RPMI8226 (cell line): ENCODE data around the gene LTBP4.
"Not testable (repeated sequence)": the region's sequence is repeated elsewhere in the genome, so short reads cannot be mapped to it uniquely, and the experiment has no call there.

Experiments used
- DNase-seq: peaks from one replicate; pipeline ENCODE4 v3.0.0-alpha.2; 2015

LTBP4 gene

DNA sequence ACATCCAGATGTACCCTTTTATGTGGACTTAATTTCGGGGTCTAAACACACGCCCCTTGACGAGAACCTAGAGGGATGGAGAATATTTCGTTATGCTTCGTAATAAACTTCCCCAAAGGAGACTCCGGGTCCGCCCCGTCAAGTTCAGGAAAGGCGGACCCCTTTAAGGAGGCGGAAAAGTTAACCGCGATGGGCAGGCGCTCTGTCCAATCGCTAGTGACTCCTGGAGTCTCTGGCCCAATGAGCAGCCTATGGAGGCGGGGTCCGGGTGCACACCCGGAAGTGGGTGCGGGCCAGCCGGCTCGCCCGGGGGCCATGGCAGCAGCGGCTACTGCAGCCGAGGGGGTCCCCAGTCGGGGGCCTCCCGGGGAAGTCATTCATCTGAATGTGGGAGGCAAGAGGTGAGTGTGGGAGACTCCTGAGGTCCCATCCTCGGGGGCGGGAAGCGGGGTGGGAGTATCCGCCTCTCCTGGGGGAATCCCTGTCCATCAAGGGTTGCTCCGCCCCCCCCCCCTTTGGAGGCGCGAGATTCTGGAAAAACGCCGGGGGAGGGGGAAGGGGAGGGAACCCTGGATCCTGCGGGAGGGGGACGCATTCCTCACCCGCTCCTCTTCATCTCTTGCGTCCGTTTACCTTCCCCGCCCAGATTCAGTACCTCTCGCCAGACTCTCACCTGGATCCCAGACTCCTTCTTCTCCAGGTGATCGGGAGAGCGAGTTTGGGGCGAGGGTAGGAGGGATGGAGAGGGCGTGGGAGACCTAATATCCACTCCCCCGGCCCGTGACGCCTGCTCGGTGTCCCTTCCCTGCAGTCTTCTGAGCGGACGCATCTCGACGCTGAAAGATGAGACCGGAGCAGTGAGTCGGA lies 24.4 kb upstream of the LTBP4 start, which contains the start of gene SHKBP1:
Gene SHKBP1, plus strand, starts transcription at position 289 of the 867 bp plus-strand sequence. Its CDS starts 27 bp downstream, at position 316.
- DNase-seq, result peak; percentile 94

DNA sequence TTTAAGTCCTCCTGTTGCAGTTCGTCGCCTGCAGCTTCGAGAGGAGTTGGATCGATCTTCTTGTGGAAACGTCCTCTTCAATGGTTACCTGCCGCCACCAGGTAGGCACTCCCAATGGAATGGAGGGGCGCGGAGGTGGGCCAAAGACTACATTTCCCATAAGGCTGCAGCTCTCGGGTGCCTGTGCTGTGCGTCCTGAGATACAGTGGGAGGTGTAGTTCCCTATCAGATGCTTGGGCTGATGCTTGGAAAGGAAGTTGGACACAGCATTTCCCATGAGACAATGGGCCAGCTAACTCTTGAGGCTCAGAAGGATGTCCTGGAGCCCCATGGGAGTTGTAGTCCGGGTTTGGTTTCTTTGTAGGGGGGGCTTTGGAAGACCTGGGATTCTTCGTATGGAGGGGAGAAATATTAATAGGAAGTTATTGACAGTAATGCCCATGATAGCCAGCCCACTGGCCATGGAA lies 22.7 kb upstream of the LTBP4 start:
- no peak for DNase-seq

DNA sequence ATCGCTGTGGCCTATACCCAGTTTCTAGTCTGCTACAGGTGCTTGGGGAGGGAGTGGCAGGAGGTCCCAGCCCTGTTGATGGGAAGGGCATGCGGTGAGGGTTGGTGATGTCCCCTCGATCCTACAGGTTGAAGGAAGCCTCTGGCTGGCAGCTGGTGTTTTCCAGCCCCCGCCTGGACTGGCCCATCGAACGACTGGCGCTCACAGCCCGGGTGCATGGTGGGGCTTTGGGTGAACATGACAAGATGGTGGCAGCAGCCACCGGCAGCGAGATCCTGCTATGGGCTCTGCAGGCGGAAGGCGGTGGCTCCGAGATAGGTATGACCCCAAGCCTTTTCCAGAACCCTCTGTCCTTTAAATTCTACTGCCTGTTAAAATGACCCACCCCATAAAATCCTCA lies 20.6 kb upstream of the LTBP4 start:
- DNase-seq, result no peak

DNA sequence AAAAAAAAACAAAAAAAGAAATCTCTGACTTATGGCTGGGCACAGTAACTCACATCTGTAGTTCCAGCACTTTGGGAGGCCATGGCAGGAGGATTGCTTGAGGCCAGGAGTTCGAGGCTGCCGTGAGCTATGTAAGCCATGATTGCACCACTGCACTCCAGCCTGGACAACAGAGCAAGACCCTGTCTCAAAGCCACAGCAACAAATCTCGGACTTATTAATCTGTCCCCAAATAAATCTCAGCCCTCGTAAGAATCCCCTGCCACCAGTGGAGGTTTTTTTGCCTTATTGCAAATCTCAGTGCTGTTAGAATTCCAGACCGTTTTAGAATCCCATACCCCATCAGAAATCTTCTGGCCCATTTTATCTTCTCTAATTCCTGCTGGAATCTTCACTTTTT lies 19.6 kb upstream of the LTBP4 start:
- DNase-seq, result no peak

DNA sequence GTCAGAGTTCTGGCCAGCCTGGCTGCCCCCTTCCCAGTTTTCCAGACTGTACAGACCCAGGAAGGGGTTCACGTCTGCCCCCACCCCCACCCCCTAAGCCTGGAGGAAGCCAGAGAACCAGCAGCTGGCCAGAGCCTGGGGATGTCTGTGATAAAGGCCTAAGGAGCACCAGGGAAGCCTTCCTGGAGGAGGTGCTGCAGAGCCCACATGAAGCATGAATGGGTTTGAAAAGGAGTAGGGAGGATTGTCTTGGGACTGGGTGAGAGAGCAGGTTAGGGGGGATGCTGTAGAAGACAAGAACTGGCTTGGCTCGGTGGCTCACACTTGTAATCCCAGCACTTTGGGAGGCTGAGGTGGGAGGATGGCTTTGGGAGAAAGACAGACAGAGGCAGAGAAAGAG lies 18.7 kb upstream of the LTBP4 start:
- DNase-seq, result no peak

DNA sequence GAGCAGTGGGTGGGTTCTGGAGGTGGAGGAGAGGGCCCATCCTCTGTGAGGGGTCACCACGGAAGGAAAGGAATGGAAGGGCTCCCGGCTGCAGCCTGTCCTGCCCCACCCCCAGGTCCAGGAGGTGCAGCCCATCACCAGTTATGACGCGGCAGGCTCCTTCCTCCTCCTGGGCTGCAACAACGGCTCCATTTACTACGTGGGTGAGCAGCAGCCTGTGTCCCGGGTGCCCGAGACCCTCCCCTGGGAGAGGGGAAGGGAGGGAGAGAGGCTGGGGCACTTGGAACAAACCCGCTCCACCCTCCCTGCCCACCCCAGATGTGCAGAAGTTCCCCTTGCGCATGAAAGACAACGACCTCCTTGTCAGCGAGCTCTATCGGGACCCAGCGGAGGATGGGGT lies 17.9 kb upstream of the LTBP4 start:
- DNase-seq, result no peak

DNA sequence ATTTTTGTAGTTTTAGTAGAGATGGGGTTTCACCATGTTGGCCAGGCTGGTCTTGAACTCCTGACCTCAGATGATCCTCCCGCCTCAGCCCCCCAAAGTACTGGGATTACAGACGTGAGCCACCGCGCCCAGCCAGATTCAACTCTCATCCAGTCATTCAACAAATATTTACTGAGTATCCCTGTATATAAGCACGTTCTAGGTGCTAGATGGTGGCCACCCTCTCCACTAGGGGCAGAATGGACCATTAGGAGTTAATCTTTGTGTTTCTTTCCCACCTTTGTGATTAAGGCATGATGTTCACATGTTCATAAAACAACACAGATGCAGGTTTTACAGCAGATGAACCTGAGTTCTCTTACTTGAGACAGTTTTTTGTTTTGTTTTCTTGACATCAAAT lies 17.2 kb upstream of the LTBP4 start:
- no peak for DNase-seq

DNA sequence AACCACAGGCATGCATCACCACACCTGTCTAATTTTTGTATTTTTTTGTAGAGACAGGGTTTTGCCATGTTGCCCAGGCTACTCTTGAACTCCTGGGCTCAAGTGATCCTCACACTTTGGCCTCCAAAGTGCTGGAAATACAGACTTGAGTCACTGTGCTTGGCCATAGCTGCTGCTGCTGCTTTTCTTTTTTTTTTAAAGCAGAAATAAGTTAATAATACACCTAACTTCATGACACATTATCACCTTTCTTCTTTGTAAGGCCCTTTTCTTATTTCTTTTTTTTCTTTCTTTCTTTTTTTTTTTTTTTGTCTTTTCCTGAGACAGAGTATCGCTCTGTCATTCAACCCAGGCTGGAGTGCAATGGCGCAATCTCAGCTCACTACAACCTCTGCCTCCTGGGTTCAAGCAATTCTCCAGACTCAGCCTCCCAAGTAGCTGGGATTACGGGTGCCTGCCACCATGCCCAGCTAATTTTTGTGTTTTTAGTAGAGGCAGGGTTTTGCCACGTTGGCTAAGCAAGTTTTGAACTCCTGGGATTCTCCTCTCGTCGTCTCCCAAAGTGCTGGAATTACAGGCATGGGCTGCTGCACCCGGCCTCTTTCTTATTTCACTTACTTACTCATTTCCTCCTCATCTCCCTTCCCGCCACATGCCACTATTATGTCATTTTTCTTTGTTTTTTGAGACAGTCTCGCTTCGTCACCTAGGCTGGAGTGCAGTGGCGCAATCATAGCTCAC lies 15.8 kb upstream of the LTBP4 start:
- DNase-seq, result no peak

DNA sequence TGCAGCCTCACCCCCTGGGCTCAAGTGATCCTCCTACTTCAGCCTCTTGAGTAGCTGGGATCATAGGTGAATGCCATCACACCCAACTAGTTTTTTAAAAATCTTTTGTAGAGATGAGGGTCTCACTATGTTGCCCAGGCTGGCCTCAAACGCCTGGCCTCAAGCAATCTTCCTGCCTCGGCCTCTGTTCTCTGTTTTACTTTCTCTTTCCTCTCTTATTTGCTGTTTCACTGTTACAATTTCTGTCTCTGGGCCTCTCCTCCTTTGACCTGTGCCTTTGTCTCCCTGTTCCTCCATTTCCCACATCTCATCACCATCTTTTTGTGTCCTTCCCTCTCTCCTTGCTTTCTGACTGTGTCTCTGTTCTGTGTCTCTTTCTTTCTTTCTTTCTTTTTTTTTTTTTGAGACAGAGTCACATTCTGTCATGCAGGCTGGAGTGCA lies 15.2 kb upstream of the LTBP4 start:
- no peak for DNase-seq

DNA sequence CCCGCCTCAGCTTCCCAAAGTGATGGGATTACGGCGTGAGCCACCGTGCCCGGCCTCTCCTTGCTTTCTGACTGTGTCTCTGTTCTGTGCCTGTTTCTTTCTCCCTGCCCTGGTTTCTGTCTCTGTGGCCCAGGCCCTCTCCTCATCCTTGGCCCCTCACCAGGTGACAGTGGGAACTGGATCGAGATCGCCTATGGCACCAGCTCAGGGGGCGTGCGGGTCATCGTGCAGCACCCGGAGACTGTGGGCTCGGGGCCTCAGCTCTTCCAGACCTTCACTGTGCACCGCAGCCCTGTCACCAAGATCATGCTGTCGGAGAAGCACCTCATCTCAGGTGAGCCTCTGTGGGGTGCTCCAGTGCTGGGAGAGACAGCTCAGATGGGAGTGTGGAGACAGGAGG lies 14.6 kb upstream of the LTBP4 start:
- DNase-seq, result no peak

DNA sequence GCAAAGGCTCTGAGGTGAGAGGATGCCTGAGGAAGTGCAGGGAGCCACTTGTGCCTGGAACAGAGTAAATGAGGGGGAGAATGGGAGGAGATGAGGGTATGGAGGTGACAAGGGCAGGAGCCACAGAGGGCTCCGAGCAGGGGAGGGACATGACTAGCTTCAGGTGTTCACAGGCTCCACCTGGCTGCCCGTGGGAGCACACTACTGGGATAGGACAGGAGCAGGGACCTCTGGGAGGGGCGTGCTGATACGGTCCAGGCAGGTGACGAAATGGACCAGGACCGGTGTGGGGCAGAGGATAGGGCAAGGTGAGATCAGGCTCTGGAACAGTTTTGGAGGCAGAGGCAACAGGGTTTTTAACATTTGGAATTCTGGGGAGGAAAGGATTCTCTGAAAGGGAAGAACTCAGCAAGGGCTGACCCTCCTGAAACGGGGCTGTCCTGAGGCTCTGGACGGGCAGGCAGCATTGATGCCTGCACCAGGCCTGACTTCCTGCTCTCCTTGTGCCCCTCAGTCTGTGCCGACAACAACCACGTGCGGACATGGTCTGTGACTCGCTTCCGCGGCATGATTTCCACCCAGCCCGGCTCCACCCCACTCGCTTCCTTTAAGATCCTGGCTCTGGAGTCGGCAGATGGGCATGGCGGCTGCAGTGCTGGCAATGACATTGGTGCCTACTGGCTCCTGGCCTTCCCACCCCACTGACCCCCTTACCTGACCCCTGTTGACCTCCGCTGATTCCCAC lies 12.9 kb upstream of the LTBP4 start:
- no peak for DNase-seq

DNA sequence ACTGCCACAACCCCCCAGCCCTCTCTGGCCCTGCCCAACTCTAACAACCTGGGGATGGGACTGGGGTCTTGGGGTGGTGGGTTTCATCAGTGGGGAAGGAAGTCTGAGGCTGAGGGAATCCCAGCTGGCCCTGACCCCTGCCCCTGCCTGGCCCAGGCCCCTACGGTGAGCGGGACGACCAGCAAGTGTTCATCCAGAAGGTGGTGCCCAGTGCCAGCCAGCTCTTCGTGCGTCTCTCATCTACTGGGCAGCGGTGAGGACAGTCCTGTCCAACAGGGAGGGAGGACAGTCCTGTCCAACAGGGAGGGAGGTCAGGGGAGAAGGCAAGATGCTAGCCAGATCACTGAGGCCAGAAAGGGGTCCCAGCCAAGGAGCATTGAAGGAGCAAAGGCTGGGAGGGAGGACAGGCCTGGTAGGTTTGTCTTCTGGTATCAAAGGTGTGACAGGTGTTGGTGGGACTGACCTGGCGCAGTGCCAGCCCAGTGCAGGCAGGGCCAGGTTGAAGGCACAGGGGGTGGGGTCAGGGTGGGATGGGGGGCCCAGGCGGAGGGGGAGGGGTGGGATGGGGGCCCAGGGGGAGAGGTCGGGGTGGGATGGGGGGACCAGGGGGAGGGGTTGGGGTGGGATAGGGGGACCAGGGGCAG lies 12.1 kb upstream of the LTBP4 start:
- no peak for DNase-seq

DNA sequence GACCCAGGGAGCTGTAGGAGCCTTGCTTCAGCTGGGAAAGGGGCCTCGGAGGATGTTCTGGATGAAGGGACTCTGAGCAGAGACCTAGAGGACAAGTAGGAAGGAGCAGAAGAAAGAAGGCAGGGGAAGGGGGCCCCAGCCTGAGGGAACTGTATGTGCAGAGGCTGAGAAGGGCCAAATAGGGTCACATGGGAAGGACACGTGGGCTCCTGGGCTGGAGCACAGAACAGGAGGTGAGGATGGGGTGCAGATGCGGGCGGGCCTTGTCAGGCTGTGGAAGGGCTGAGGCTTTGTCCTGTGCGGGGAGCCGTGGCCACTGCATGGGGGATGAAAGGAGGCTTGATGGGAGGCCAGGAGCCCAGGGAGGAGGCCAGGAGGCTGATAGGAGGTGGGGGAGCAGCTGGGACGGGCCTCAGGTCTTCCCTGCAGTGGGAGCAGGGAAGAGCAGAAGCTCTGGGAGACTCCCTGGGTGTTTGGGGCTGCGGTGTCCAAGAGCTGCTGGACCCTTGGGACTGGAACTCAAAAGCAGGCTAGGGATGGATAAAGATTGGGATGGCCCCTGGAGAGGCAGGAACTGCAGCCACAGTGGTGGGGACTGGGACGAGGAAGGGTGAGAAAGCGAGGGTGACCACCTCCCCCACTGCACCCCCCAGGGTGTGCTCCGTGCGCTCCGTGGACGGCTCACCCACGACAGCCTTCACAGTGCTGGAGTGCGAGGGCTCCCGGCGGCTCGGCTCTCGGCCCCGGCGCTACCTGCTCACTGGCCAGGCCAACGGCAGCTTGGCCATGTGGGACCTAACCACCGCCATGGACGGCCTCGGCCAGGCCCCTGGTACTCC lies 11.4 kb upstream of the LTBP4 start:
- DNase-seq, result no peak

DNA sequence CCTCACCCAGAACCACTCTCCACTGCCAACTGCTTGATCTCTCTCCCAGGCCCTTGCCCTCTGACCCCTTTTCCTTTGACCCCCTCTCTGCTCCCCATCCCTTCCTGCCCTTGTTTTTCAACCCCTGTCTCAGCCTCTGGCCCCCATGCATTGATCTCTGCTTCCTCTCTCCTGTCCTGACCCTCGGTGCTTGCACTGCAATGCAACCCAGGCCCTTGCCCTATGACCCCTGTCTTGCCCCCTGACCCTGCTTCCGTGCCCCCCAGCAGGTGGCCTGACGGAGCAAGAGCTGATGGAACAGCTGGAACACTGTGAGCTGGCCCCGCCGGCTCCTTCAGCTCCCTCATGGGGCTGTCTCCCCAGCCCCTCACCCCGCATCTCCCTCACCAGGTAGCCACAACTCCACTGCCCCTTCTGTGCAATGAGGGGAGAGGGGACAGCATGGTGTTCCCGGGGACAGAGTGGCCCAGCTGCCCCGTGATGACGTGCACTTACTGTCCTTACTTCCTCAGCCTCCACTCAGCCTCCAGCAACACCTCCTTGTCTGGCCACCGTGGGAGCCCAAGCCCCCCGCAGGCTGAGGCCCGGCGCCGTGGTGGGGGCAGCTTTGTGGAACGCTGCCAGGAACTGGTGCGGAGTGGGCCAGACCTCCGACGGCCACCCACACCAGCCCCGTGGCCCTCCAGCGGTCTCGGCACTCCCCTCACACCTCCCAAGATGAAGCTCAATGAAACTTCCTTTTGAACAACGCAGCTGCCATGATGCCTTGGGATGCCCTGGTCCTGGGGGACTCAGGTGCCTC lies 10.5 kb upstream of the LTBP4 start:
- no peak for DNase-seq

DNA sequence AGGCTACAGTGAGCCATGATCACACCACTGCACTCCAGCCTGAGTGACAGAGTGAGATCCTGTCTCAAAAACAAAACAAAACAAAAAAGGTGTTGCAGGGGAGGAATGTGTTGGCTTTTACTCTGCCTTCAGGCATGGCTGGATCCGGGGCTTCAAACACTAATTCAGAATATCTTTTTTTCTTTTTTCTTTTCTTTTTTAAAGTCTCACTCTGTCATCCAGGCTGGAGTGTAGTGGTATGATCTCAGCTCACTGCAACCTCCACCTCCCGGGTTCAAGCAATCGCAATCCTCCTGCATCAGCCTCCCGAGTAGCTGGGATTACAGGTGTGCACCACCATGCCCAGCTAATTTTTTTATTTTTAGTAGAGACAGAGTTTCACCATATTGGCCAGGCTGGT lies 9.4 kb upstream of the LTBP4 start:
- DNase-seq, result not testable (repeated sequence)

DNA sequence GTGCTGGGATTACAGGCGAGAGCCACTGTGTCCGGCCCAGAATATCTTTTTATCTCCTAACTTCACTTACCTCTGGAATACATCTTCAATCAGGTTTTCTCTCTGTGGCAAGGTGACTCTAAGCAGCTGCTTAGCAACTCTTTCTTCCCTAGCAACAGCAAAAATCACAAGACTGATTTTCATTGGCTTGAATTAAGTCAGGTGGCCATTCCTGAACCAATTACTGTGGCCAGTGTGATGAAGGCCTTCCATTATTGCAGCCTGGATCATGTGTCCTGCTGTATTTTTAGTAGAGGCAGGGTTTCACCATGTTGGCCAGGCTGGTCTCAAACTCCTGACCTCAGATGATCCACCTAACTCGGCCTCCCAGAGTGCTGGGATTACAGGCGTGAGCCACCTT lies 9.0 kb upstream of the LTBP4 start:
- DNase-seq, result peak; percentile 67

DNA sequence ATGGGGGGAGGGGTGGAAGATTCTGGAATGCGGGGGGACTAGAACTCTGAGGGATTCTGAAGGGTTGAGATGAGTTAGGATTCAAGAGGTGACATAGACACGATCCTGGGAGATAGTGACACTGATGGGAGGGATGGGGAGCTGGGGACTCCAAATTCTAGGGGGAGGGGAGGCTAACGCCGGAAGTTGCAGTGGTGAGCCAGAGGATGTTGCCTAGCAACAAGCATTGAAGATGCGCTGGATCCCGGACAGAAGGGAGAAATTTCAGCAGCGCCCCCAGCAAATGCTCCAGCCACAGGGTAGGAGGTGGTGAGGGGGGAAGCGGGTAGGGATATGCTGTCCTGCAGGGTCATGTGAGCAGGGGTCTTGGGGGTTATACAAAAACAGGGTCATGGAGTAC lies 6.9 kb upstream of the LTBP4 start:
- DNase-seq, result no peak

DNA sequence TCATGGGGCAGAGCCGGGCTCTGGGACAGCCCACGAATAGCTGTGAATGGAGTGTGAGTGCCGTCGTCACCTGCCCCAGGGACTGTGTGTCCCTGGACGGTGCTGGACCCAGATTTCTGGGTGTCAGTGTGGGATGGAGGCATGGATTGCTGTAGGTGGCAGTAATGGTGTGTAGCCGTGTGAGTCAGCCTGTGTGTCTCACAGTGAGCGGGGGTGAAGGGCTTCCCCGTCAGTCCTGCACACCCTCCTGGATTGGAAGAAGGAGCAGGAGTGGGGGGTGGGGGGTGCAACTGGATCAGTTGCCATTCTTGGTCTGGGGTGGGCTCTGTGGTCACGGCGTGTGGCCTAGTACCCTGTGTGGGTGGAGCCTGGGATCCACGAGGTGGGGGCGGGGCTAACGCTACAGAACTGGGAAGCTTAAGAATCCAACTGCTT lies 6.5 kb upstream of the LTBP4 start:
- no peak for DNase-seq

DNA sequence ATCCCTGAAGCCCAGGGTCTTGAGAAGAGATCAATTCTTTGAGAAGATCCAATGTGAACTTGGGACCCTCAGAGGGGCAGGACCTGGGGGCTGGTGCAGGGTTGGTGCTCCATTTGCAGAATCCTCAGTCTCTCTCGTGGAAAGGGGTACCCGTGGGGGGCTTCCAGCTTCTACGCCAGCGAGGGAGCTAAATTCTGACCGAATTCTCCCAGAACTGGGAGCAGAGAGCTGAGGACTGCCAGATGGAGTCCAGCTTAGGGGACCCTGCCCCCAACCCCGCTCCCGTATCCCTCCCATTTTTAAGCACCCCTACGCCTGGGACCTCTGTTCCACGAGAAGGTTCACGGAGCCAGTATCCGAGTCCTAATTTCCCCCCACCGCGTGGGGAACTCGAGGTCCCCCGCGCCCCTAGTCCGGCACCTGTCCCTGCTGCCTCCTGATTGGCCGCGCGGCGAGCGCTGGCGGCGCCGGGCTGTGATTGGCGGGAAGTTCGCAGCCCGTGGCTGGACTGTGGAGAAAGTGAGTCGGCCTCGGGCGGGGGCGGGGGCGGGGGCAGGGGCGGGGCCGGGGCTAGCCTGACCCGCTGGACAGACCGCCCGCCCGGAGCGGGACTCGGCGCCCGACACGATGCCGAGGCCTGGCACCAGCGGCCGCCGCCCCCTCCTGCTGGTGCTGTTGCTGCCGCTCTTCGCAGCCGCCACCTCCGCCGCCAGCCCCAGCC lies 4.4 kb upstream of the LTBP4 start:
- no peak for DNase-seq

DNA sequence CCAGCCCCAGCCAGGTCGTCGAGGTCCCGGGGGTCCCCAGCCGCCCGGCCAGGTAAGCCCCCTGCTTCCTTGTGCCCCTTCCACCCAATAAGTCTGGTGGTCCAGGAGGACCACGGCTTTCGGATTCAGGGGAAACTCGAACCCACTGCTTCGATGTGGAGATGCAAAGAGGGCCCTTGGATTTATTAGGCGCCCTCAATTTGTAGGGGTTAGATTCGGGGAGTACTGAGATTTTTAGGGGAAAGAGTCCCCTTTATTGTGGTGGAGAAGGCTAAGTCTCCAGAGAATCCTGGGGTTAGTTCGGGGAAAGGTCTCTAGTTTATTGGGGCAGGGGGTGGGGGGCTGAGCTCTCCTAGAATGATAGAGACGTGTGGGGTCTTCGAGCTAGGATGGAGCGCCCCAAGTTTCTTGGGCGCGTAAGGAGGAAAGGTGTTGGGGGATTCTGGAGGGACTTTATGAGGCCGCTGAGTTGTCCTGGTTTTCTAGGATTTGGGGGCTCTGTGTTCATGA lies 3.8 kb upstream of the LTBP4 start:
- no peak for DNase-seq
